VCaP (cell line): Measurements from ENCODE around the gene BAHCC1.

ENCODE experiments used
- H3K27ac ChIP-seq: fragments of 450-650 bp; 2 replicates; pipeline ENCODE4 v1.5.1; 2017
- TF ChIP-seq, protein P1 (sequence below): fragments of 450-650 bp; conservative IDR thresholded peaks from 2 replicates; pipeline ENCODE4 v1.5.1; 2017; ENCODE audit warnings: mild to moderate bottlenecking, moderate library complexity

The BAHCC1 gene

DNA sequence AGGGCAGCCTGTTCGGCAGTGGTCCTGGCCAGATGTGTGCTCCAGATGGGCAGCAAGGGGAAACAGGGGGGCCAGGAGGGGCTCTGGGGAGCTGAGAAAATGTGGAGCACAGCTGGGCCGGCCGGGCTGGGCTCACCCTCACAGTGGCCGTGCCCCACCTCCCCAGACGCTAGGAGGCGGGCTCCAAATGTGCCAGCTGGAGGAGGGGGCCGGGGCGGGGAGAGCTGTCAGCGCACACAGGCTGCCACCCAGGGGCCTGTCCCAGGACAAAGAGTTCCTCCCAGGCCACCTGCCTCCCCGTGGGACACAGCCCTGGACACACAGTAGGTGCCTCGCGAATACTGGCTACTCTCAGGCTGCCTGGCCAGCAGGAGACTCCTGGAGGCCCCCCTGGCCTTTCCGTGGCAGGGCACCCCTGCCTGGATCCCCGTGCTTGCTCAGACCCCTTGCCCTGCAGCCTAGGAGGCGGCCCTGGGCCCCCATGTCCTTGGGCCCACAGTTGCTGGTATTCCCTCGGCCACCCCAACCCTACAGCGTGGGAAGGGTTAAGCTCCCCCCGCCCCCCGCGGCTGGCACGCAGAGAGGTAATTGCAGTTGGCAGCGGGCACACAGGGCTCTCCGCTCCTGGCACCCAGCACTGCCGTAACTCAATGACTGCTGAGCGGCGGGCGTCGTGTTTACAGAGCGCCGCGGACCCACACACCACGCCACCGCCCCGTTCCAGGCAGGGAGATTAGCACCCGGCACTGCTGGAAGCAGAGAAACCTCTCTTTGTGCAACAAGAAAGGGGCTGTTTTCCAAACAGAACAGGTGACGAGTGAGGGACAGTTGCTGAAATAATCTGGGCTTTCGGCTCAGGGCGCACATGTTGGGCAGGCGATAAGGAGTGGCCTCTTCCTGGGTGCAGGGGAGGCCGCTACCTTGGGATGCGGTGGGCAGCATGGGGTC, 32.2 kb downstream of the BAHCC1 start:
- TF ChIP-seq, protein P1, sequence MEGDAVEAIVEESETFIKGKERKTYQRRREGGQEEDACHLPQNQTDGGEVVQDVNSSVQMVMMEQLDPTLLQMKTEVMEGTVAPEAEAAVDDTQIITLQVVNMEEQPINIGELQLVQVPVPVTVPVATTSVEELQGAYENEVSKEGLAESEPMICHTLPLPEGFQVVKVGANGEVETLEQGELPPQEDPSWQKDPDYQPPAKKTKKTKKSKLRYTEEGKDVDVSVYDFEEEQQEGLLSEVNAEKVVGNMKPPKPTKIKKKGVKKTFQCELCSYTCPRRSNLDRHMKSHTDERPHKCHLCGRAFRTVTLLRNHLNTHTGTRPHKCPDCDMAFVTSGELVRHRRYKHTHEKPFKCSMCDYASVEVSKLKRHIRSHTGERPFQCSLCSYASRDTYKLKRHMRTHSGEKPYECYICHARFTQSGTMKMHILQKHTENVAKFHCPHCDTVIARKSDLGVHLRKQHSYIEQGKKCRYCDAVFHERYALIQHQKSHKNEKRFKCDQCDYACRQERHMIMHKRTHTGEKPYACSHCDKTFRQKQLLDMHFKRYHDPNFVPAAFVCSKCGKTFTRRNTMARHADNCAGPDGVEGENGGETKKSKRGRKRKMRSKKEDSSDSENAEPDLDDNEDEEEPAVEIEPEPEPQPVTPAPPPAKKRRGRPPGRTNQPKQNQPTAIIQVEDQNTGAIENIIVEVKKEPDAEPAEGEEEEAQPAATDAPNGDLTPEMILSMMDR = 0 out of 2 replicates have a peak, but pooled peaks have one; percentile 25
- H3K27ac ChIP-seq = peak overlapping the region; percentile 60

DNA sequence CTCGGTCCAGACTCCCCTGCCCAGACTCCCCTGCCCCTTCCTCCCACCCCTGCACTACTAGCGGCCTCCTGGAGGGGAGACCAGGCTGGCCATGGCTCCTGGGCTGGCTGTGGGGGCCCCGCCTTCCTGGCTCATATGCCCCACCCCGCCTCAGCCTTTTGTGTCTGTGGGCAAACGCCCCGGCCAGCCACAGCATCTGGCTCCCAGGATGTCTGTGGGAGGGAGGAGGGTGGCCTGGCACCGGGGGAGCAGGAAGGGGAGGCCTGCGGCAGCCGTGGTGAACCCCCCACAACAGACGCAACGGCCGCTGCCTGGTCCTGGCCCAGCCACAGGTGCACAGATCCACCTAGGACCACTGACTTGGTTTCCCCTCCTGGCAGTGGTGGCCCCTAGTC, 32.9 kb downstream of the BAHCC1 start:
- TF ChIP-seq, protein P1 = no peak
- peak overlapping the region; percentile 60 for H3K27ac ChIP-seq

GRCh38 chr17:81428516-81428915, 33.3 kb downstream of the BAHCC1 start:
- TF ChIP-seq, protein P1 = no peak
- peak overlapping the region; percentile 60; the same call in 1 of the 2 replicates for H3K27ac ChIP-seq

GRCh38 chr17:81428948-81429774, 33.9 kb downstream of the BAHCC1 start:
- peak overlapping the region; percentile 60; the same call in 1 of the 2 replicates for H3K27ac ChIP-seq
- TF ChIP-seq, protein P1 = no peak

DNA sequence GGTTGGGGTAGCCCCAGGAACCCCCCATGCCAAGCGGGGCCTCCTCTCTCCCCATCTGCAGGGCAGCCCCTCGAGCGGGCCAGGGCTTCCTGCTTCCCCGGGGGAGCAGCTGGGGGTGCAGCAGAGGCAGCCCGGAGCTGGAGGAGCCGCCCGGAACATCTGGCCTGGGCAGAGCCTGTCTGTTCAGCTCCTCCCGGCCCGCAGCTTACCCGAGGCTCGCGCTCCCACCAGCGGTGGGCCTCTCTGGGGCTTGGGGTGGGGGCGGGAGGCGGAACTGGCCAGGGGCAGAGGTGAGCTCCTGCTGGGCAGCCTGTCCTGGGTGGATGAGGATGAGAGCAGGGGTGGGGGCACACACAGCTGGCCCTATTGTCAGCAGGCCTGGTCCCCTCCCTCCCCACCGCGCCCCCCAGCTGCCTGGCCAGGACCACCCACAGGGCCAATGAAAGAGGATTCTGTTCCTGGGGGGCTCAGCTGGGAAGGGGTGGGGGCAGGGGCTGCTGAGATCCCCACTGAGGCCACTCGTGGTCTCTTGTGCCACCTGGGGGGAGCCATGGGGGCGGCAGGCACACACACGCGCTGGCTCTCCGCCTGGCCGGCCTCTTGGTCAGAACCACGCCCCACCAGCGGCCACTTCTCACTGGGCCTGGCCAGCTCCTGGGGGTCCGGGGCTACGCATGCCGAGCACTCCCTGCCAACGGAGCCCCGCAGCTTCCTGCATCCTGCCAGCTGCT, 34.7 kb downstream of the BAHCC1 start:
- TF ChIP-seq, protein P1 = no peak
- H3K27ac ChIP-seq = peak overlapping the region; percentile 60; the same call in 1 of the 2 replicates

GRCh38 chr17:81431545-81432482, 36.6 kb downstream of the BAHCC1 start:
- H3K27ac ChIP-seq = no peak overlapping the region
- TF ChIP-seq, protein P1 = no peak
